NCI-H524 (cell line): ENCODE results near the gene CPN1.
A peak's percentile ranks its signal among the peaks of the same experiment; 100 is the strongest.

Experiments used
- DNase-seq, 2 experiments: peaks; one replicate each; lab custom pipeline; 2025; lab: John Stamatoyannopoulos, UW

The CPN1 gene

GRCh38 chr10:99996671-99997648 lies 84.7 kb downstream of the CPN1 start:
- DNase-seq = no peak

- no peak for DNase-seq
Observed at GRCh38 chr10:99995713-99996112, 86.0 kb downstream of the CPN1 start.

GRCh38 chr10:99995269-99995668 lies 86.4 kb downstream of the CPN1 start:
- DNase-seq = no peak

GRCh38 chr10:99994801-99995200 lies 86.9 kb downstream of the CPN1 start:
- no peak for DNase-seq

- DNase-seq = peak; percentile 18 to 56
Observed at GRCh38 chr10:99993701-99994689, 87.7 kb downstream of the CPN1 start.
